ENCODE measurements around the gene FRK. TPM values are rescaled to one million over a fixed set of nuclear protein-coding genes. Genes with fewer than 3 reads are reported as not detected.
"Not testable (repeated sequence)": the region's sequence is repeated elsewhere in the genome, so short reads cannot be mapped to it uniquely, and the experiment has no call there.

Gene FRK
- polyA plus RNA-seq, 1 donor (not counting 4 experiments of a cell fraction or from before 2014, with no cell fraction given): 2.4 TPM

- DNase-seq (ENCODE audit: low read depth, low spot score) (no peak), FAIRE-seq (no peak)
- Histone ChIP-seq H3K9ac (ENCODE audit: control insufficient read depth, extremely low read depth, insufficient read depth, low read length) (no peak overlapping the region), H3K4me1 (ENCODE audit: control insufficient read depth, extremely low read depth, insufficient read depth, low read length) (peaks cover 11% of the 10 kb centered on the region), H4K20me1 (ENCODE audit: control insufficient read depth, extremely low read depth, insufficient read depth, low read length) (no peaks in the 10 kb centered on the region), H3K27me3 (ENCODE audit: control insufficient read depth, extremely low read depth, insufficient read depth, low read length) (no peaks in the 10 kb centered on the region), H3K9me3 (ENCODE audit: control insufficient read depth, low read depth, low read length) (no peaks in the 10 kb centered on the region), H3K4me3 (ENCODE audit: control insufficient read depth in 2 of 3, extremely low read depth in 1 of 3, insufficient read depth in 2 of 3, low read depth in 1 of 3, low read length in 3 of 3) (no peak overlapping the region), H3K9me1 (ENCODE audit: control insufficient read depth, extremely low read depth, insufficient read depth, low read length) (no peaks in the 10 kb centered on the region), H3K4me2 (ENCODE audit: control insufficient read depth, extremely low read depth, insufficient read depth, low read depth, low read length) (no peak overlapping the region), H3K27ac (ENCODE audit: control insufficient read depth, insufficient read depth, low read length) (no peak overlapping the region), H3K79me2 (ENCODE audit: control insufficient read depth, insufficient read depth, low read length) (no peaks in the 10 kb centered on the region), H2AFZ (ENCODE audit: control insufficient read depth, low read length) (no peak overlapping the region), H3K36me3 (ENCODE audit: control insufficient read depth in 2 of 2, extremely low read depth in 1 of 2, insufficient read depth in 2 of 2, low read length in 2 of 2) (no peaks in the 10 kb centered on the region)
- dilution Hi-C loops (cut with MboI; ENCODE audit: extremely low pct_ligation_motif_present, low sequenced_read_pairs): no loop called here
- TF ChIP-seq CTCF (optimal IDR thresholded peaks at IDR 0.05 in 1 of 3, IDR thresholded peaks at IDR 0.05 in 1 of 3, conservative IDR thresholded peaks at IDR 0.05 in 1 of 3; ENCODE audit: extremely low read depth in 1 of 3, insufficient read depth in 2 of 3, low read length in 3 of 3): peak in 1 of 3 experiments; percentile 9
- no peak for TF ChIP-seq EZH2 (IDR thresholded peaks at IDR 0.05; ENCODE audit: low read length)
These were observed 91.3 kb downstream of the FRK start for GRCh38 chr6:115969207-115969929.

- H4K20me1 ChIP-seq (ENCODE audit: control insufficient read depth, extremely low read depth, insufficient read depth, low read length); H3K9me1 ChIP-seq (ENCODE audit: control insufficient read depth, extremely low read depth, insufficient read depth, low read length); H3K27ac ChIP-seq (ENCODE audit: control insufficient read depth, insufficient read depth, low read length); dilution Hi-C loops (cut with MboI; ENCODE audit: extremely low pct_ligation_motif_present, low sequenced_read_pairs); DNase-seq (ENCODE audit: low read depth, low spot score); H3K9ac ChIP-seq (ENCODE audit: control insufficient read depth, extremely low read depth, insufficient read depth, low read length); H3K4me3 ChIP-seq (ENCODE audit: control insufficient read depth in 2 of 3, extremely low read depth in 1 of 3, insufficient read depth in 2 of 3, low read depth in 1 of 3, low read length in 3 of 3); H3K4me2 ChIP-seq (ENCODE audit: control insufficient read depth, extremely low read depth, insufficient read depth, low read depth, low read length); H3K36me3 ChIP-seq (ENCODE audit: control insufficient read depth in 2 of 2, extremely low read depth in 1 of 2, insufficient read depth in 2 of 2, low read length in 2 of 2); H3K9me3 ChIP-seq (ENCODE audit: control insufficient read depth, low read depth, low read length); H3K27me3 ChIP-seq (ENCODE audit: control insufficient read depth, extremely low read depth, insufficient read depth, low read length); H3K4me1 ChIP-seq (ENCODE audit: control insufficient read depth, extremely low read depth, insufficient read depth, low read length); H2AFZ ChIP-seq (ENCODE audit: control insufficient read depth, low read length); H3K79me2 ChIP-seq (ENCODE audit: control insufficient read depth, insufficient read depth, low read length); FAIRE-seq: not testable (repeated sequence)
These were observed 100.4 kb downstream of the FRK start for GRCh38 chr6:115960286-115960685.

GRCh38 chr6:115958958-115959357 is 101.7 kb downstream of the FRK start:
- DNase-seq (ENCODE audit: low read depth, low spot score): no peak
- peaks cover 0 to 2% of the 10 kb centered on the region in 2 experiments for H3K36me3 ChIP-seq (ENCODE audit: control insufficient read depth in 2 of 2, extremely low read depth in 1 of 2, insufficient read depth in 2 of 2, low read length in 2 of 2)
- H3K4me3 ChIP-seq (ENCODE audit: control insufficient read depth in 2 of 3, extremely low read depth in 1 of 3, insufficient read depth in 2 of 3, low read depth in 1 of 3, low read length in 3 of 3): no peak overlapping the region
- H3K9me3 ChIP-seq (ENCODE audit: control insufficient read depth, low read depth, low read length): no peaks in the 10 kb centered on the region
- no peaks in the 10 kb centered on the region for H3K4me1 ChIP-seq (ENCODE audit: control insufficient read depth, extremely low read depth, insufficient read depth, low read length)
- no peak overlapping the region for H3K4me2 ChIP-seq (ENCODE audit: control insufficient read depth, extremely low read depth, insufficient read depth, low read depth, low read length)
- H3K27ac ChIP-seq (ENCODE audit: control insufficient read depth, insufficient read depth, low read length): no peak overlapping the region
- FAIRE-seq: no peak
- no peaks in the 10 kb centered on the region for H3K79me2 ChIP-seq (ENCODE audit: control insufficient read depth, insufficient read depth, low read length)
- dilution Hi-C loops (cut with MboI; ENCODE audit: extremely low pct_ligation_motif_present, low sequenced_read_pairs): no loop called here
- H4K20me1 ChIP-seq (ENCODE audit: control insufficient read depth, extremely low read depth, insufficient read depth, low read length): no peaks in the 10 kb centered on the region
- no peaks in the 10 kb centered on the region for H3K27me3 ChIP-seq (ENCODE audit: control insufficient read depth, extremely low read depth, insufficient read depth, low read length)
- no peak overlapping the region for H3K9ac ChIP-seq (ENCODE audit: control insufficient read depth, extremely low read depth, insufficient read depth, low read length)
- TF ChIP-seq CTCF (optimal IDR thresholded peaks at IDR 0.05 in 1 of 3, IDR thresholded peaks at IDR 0.05 in 1 of 3, conservative IDR thresholded peaks at IDR 0.05 in 1 of 3; ENCODE audit: extremely low read depth in 1 of 3, insufficient read depth in 2 of 3, low read length in 3 of 3) (no peak), EZH2 (IDR thresholded peaks at IDR 0.05; ENCODE audit: low read length) (no peak)
- H2AFZ ChIP-seq (ENCODE audit: control insufficient read depth, low read length): no peak overlapping the region
- no peaks in the 10 kb centered on the region for H3K9me1 ChIP-seq (ENCODE audit: control insufficient read depth, extremely low read depth, insufficient read depth, low read length)

All from keratinocyte (primary cell).